Fibroblast of mammary gland (primary cell): Measurements from ENCODE around the gene HSCB.

Source experiments
- DNase-seq: peaks from one replicate; pipeline ENCODE4 v3.0.0-alpha.2; 2010; ENCODE audit warnings: low read depth
- H3K4me3 ChIP-seq: 2 replicates; pipeline ENCODE4 v1.5.1; 2011; ENCODE audit warnings: low read depth, mild to moderate bottlenecking, low read length, moderate library complexity; ENCODE audit not compliant: control insufficient read depth
- CTCF ChIP-seq: conservative IDR thresholded peaks from 2 replicates; pipeline ENCODE4 v1.5.1; 2011; ENCODE audit warnings: low read depth, low read length, inconsistent platforms; ENCODE audit not compliant: control insufficient read depth, insufficient read depth

HSCB gene

GRCh38 chr22:28718044-28718443, 23.8 kb upstream of the HSCB start:
- no peak for TF ChIP-seq CTCF
- no peak overlapping the region for H3K4me3 ChIP-seq
- DNase-seq, result no peak

GRCh38 chr22:28728002-28728401, 13.8 kb upstream of the HSCB start:
- no peak for TF ChIP-seq CTCF
- no peak overlapping the region for H3K4me3 ChIP-seq
- DNase-seq, result no peak

- no peak for TF ChIP-seq CTCF
- H3K4me3 ChIP-seq, result no peak overlapping the region
- peak; percentile 38 for DNase-seq
Observed at GRCh38 chr22:28728621-28729313, 13.1 kb upstream of the HSCB start.

- no peak for TF ChIP-seq CTCF
- no peak for DNase-seq
- no peak overlapping the region for H3K4me3 ChIP-seq
Observed at GRCh38 chr22:28730179-28730578, 11.7 kb upstream of the HSCB start.

GRCh38 chr22:28734393-28734792, 7.4 kb upstream of the HSCB start:
- no peak for DNase-seq
- TF ChIP-seq CTCF, result no peak
- no peak overlapping the region for H3K4me3 ChIP-seq

GRCh38 chr22:28736301-28737155, 5.3 kb upstream of the HSCB start:
- TF ChIP-seq CTCF, result no peak
- H3K4me3 ChIP-seq, result no peak overlapping the region
- no peak for DNase-seq
